Panc1 (cell line): ENCODE measurements around the gene COL28A1.

Source experiments
- POLR2AphosphoS5 ChIP-seq: IDR thresholded peaks from 2 replicates; pipeline ENCODE4 v1.6.1; 2012; ENCODE audit warnings: mild to moderate bottlenecking, low read depth, low read length, moderate library complexity
- REST ChIP-seq, 2 experiments: IDR thresholded peaks; 2 replicates each; pipeline ENCODE4 v1.6.1; 2011 to 2012; ENCODE audit warnings: low read depth in 2 of 2, control low read depth in 1 of 2, low read length in 1 of 2, mild to moderate bottlenecking in 1 of 2, moderate library complexity in 1 of 2; ENCODE audit not compliant: insufficient read depth in 1 of 2
- SIN3A ChIP-seq: IDR thresholded peaks from 2 replicates; pipeline ENCODE4 v1.6.1; 2012; ENCODE audit warnings: low read depth, mild to moderate bottlenecking, low read length, moderate library complexity, borderline replicate concordance; ENCODE audit not compliant: insufficient read depth
- TF ChIP-seq, protein P1 (sequence below): fragments of 450-650 bp; IDR thresholded peaks from 2 replicates; pipeline ENCODE4 v1.5.1; 2017; ENCODE audit warnings: mild to moderate bottlenecking

DNA sequence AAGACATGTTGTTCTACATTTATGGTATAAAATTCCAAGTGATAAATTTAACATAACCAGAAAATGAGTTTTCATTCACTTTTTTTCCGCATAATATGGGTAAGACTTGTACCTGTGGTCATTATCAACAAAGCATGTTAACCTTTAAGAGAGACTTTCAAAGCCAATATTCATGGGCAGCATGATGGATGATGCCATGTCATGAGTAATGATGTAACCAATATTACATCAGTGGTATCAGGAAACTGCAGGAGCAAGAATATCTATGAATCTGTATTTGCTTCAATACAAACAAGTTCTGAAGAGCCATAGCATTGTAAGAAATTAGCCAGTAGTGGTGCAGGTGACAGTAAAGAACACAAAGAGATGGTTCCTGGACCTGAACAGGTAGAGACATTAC lies 226.5 kb downstream of the COL28A1 start:
- TF ChIP-seq, protein P1, sequence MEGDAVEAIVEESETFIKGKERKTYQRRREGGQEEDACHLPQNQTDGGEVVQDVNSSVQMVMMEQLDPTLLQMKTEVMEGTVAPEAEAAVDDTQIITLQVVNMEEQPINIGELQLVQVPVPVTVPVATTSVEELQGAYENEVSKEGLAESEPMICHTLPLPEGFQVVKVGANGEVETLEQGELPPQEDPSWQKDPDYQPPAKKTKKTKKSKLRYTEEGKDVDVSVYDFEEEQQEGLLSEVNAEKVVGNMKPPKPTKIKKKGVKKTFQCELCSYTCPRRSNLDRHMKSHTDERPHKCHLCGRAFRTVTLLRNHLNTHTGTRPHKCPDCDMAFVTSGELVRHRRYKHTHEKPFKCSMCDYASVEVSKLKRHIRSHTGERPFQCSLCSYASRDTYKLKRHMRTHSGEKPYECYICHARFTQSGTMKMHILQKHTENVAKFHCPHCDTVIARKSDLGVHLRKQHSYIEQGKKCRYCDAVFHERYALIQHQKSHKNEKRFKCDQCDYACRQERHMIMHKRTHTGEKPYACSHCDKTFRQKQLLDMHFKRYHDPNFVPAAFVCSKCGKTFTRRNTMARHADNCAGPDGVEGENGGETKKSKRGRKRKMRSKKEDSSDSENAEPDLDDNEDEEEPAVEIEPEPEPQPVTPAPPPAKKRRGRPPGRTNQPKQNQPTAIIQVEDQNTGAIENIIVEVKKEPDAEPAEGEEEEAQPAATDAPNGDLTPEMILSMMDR = no peak
- TF ChIP-seq SIN3A (no peak), POLR2AphosphoS5 (no peak), REST (IDR thresholded peaks at IDR 0.05; ENCODE audit: insufficient read depth in 1 of 2, low read depth in 2 of 2, low read length in 1 of 2) (no peak)
